ENCODE data around the gene AKAP9.

DNA sequence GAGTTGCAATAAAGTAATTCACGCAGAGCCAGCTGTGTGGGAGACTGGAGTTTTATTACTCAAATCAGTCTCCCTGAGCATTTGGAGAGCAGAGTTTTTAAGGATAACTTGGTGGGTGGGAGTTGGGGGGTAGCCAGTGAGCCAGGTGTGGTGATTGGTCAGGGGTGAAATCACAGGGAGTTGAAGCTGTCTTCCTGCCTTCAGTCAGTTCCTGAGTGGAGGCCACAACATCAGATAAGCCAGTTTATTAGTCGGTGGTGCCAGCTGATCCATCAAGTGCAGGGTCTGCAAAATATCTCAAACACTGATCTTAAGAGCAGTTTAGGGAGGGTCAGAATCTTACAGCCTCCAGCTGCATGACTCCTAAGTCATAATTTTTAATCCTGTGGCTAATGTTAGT is 196.9 kb downstream of the AKAP9 start:
- no peak for TF ChIP-seq EZH2phosphoT487 (IDR thresholded peaks at IDR 0.05; ENCODE audit: low read depth, severe bottlenecking, unreplicated experiment)
- TF ChIP-seq, protein P1, sequence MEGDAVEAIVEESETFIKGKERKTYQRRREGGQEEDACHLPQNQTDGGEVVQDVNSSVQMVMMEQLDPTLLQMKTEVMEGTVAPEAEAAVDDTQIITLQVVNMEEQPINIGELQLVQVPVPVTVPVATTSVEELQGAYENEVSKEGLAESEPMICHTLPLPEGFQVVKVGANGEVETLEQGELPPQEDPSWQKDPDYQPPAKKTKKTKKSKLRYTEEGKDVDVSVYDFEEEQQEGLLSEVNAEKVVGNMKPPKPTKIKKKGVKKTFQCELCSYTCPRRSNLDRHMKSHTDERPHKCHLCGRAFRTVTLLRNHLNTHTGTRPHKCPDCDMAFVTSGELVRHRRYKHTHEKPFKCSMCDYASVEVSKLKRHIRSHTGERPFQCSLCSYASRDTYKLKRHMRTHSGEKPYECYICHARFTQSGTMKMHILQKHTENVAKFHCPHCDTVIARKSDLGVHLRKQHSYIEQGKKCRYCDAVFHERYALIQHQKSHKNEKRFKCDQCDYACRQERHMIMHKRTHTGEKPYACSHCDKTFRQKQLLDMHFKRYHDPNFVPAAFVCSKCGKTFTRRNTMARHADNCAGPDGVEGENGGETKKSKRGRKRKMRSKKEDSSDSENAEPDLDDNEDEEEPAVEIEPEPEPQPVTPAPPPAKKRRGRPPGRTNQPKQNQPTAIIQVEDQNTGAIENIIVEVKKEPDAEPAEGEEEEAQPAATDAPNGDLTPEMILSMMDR (IDR thresholded peaks at IDR 0.05; ENCODE audit: poor library complexity) = no peak

Measured in hepatocyte (in vitro differentiated cells).